Measurements from ENCODE around the gene DOCK2.
"Not testable (repeated sequence)": the region's sequence is repeated elsewhere in the genome, so short reads cannot be mapped to it uniquely, and the experiment has no call there.

Gene DOCK2

DNA sequence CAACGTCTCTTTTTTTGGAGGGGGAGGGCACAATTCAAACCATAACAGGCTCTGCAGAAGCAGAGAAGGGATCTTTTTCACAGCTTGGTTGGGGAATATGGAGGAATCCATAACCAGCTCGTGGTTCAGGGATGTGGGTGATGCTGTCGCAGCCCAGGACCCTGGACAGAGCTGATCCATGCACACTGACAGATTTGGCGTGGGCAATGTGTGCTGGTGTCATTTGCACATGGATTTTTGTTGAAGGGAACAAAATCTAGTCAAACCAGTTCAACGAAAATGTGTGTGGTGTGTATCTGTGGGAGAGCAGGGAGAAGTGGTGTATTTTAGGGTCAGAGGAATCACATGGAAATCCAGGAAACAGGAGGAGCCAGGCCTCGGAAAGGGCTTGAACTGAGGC lies 4.2 kb downstream of the DOCK2 start:
- DNase-seq, result no peak

DNA sequence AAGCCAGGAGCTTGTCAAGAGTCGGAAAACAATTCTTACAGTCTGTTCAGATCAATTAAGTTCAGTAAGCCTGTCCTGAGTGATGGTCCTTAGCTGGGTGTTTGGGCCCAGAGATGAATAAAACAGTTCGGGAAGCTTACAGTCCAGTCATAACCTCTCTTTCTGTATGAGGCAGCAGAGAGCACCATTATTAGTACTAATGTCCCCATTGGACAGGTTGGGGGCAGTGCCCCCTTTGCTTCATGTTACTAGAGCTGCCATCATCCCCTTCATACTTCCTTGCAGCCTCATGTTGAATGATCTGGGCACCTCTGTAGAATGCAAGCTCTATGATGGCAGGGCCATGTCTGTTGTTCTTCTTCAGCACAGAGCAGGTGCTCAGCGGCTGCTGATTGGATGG lies 9.8 kb downstream of the DOCK2 start:
- no peak for DNase-seq

DNA sequence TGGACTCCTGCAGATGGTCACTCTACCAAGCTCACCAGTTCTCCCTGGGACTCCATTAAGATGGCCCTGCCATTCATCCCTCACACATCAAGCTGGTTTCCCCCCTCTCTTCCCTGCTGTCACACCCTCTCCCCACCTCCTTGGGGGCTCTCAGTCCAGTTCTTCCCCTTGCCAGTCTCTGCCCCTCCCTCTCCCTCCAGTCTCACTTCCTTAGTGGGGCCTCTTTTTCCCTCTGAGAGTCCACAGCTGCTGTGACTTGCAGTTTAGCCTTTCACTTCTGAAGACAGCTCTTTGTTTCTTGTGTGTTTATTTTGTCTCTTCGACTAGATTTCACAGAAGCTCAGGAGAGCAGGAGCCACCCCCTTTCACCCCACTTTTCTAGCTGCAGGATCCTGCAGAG lies 10.5 kb downstream of the DOCK2 start:
- no peak for DNase-seq

DNA sequence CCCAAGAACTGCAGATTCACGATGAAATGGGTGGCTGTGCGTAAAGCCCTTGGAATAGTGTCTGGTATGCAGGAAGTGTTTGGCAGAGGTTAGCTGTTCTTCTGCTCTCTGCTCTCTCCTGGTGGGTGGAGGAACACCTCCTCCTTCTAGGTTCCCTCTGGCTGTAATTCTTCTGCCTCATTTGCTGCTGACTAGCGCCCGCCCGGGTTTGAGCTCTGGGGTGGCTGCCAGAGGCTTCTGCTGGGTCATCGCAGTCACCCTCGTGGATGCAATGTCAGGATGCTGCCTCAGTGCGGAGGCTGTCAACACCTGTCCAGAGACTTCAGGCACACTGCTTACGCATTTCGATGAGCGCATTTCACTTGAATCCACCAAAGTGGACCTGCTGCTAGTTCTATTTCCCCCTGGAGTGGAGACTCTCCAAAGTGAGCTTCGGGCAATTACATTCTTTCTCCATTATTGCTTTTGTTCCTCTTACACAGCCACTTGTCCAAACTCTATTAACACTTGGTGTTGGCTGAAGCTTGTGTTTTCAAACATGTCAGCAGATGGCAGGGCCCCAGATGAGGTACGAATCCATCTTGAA lies 11.7 kb downstream of the DOCK2 start:
- DNase-seq, result no peak

DNA sequence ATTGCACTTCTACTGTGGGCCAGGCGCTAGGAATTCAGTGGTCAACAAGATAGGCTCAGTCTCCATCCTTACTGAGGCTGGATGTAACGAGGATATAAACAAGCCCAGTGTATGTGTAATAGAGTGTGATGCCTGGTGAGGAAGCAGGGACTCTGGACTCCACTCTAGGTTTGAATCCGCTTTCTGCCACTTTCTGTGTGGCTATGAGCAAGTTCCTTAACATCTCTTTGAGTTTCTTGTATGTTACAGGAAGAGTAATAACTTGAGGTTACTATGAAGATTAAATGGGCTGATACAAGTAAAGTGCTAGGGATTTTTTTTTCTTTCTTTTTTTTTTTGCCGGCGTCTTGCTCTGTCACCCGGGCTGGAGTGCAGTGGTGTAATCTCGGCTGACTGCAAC lies 12.4 kb downstream of the DOCK2 start:
- DNase-seq, result peak in 1 of 5 donors; percentile 80

DNA sequence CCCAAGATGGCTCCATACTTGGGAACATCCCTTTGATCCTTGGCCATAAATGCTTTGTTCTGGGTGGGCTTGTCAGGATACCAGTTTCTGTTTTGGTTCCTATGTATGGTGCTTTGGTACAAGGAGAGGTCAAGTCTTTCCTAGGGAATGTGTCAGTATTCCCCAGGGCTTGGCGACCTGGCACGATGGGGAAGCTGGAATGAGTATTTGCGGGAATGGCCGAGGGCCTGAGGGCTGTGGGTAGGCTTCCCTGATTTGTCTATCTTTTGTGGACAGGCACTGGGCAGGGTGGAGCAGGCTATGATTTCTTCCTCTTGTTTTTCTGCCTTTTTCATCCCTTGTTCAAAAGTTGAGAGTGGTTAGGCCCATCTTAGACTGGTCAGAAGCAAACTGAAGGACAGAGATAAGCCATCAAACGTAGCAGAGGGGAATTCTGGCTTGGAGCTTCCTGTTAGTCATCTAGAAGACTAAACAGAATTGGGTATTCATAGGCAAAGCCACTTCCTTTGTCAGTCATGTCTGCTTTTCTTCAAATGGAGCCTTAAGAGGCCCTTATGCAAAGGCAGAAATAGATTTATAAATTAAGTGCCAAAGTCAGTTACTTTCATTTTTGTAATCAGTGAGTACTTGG lies 13.7 kb downstream of the DOCK2 start:
- DNase-seq, result peak in 1 of 5 donors; percentile 77

DNA sequence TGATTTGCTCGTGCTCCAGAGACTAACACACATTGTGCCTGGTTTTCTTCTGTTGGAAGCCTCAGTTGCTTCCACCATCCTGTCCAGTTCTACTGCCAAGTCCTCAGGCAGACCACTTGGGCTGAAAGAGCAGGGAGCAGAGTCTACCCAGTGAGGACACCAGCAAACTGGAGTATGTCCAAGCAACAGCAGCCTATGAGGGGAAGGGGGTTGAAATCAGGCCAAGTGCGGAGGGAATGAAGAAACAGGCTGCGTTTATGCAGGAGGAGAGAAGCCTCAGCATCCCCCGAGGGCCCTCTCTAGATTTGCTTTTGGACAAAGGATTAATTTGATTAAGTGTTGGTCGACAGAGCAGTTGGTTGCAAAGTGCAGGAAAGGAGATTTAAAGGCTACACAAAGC lies 14.5 kb downstream of the DOCK2 start:
- DNase-seq, result no peak

DNA sequence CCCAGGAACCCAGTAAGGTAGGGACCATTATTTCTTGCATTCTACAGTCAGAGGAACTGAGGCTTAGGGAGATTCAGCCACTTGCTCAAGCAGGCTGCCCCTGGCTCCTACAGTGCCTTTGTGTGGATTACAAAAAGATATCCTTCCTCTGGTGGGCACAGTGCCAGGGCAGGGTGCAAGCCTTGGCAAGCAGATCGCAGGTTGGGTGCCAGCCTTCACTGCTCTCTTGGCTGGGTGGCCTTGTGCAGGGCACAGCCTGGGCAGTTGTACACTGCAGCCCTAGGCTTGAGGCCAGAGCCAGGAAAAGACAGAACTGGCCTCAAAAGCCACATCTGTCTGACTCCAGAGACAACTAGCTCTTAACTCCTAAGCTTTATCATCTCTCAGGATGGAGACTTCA lies 15.0 kb downstream of the DOCK2 start:
- DNase-seq, result no peak

DNA sequence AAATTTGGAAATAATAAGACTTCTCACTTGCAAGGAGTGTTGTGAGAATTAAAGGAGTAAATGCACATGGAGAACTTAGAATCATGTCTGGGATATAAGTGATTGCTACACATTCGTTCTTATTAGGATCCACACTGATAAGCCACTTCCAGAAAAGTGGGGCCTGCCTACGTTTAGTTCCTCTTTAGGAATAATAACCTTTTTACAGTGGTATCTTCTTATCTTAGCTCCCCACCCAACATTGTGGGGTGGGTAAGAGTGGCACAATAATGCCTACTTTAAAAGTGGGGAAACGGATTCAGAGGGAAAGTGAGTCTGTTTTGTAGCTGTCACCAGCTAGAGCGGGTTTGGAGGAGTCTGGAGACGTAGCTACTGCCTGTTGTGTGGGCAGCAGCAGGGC lies 16.0 kb downstream of the DOCK2 start:
- no peak for DNase-seq

DNA sequence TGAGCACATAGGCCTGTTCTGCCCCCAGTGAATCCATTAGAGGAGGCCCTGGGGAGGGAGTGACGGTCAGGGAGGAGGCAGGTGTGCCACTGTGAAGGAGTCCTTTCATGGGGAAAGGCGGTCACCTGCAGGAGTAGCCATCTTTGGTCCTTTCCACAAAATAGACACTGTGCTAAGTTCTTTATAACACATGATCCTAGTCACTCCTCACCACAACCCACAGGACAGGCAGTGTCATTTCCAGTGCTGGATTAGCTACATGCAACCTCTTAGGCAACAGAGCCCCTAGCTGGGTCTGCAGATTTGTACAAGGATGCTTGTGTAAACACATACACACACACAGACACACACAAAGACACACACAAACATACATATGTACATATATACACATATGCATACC lies 18.3 kb downstream of the DOCK2 start:
- no peak for DNase-seq

DNA sequence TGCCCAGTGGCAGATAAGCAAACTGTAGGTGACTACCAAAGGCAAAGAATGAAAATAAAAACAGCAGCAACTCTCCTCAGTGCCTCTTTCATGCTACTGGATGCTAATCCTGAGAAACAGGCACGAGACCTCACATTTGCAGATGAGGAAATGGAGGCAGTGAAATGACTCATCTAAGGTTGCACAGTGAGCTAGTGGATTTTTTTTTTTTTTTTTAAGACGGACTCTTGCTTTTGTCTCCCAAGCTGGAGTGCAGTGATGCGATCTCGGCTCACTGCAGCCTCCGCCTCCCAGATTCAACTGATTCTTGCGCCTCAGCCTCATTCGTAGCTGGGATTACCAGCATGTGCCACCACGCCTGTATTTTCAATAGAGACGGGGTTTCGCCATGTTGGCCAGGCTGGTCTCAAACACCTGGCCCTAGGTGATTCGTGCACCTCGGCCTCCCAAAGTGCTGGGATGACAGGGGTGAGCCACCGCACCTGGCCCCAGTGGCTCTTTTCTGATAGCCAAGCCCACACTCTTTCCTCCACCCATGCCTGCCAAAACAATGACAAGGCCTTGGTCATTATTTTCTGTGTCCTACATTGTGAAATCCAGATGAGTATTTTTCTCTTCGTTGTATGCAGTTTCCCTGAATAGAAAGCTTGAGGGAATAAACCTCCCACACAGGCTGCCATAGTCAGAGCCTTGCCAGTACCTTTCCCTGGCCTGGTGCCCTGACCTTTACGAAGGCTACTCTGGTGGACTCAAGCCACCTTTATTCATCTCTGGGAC lies 19.2 kb downstream of the DOCK2 start:
- DNase-seq, result peak in 1 of 5 donors; percentile 87

DNA sequence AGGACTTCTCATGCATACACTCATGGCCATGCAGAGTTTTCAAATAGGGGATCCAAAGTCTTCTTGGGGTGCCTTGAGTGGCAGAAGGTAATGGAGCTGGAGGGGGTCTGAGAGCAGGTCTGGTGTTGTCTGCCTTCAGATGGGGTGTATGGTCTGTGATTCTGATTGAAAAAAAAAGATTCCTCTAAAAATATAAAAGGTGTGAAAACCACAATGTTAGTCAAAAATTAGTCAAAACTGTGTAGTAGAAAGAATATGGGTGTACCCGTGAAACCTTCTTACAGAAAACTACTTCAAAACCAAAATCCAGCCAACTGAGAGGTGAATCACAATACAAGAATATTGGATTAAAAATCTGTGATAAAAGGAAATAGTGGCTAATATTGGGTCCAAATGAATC lies 20.1 kb downstream of the DOCK2 start:
- DNase-seq, result peak in 1 of 5 donors; percentile 65

DNA sequence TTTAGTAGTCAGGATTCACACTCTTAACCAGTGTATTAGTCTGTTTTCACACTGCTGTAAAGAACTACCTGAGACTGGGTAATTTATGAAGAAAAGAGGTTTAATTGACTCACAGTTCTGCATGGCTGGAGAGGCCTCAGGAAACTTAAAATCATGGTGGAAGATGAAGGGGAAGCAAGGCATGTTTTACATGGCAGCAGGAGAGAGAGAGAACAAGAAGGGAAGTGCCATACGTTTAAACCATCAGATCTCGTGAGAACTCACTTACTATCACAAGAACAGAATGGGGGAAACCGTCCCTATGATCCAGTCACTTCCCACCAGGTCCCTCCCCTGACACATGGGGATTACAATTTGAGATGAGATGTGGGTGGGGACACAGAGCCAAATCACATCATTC lies 25.4 kb downstream of the DOCK2 start:
- not testable (repeated sequence) for DNase-seq

DNA sequence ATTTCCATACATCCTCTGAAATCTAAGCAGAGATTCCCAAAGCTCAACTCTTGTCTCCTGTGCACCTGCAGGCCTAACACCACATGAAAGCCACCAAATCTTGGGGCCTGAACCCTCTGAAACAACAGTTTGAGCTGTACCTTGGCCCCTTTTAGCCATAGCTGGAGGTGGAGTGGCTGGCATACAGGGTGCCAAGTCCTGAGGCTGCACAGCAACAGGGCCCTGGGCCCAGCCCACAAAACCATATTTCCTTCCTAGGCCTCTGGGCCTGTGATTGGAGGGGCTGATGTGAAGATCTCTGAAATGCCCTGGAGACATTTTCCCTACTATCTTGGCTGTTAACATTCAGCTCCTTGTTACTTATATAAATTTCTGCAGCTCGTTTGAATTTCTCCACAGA lies 26.5 kb downstream of the DOCK2 start:
- DNase-seq, result no peak

DNA sequence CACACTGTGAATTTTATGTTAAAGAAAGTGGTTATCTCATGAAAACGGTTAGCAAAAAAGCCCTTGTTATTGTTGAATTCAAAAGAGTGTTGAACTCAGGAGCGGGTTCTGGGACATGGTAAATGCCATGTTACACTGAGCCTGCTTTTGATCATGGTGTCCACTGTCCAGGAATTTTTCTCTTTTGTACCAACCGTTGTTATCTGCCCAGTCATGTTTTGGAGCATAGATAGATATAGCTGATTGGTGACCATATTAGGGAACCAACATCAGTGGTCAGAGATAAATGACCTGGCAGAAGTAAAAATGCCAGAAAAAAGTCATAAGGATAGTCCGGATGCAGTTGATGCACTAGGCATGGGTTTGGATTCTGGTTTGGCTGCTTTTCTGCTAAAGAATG lies 29.3 kb downstream of the DOCK2 start:
- DNase-seq, result no peak

DNA sequence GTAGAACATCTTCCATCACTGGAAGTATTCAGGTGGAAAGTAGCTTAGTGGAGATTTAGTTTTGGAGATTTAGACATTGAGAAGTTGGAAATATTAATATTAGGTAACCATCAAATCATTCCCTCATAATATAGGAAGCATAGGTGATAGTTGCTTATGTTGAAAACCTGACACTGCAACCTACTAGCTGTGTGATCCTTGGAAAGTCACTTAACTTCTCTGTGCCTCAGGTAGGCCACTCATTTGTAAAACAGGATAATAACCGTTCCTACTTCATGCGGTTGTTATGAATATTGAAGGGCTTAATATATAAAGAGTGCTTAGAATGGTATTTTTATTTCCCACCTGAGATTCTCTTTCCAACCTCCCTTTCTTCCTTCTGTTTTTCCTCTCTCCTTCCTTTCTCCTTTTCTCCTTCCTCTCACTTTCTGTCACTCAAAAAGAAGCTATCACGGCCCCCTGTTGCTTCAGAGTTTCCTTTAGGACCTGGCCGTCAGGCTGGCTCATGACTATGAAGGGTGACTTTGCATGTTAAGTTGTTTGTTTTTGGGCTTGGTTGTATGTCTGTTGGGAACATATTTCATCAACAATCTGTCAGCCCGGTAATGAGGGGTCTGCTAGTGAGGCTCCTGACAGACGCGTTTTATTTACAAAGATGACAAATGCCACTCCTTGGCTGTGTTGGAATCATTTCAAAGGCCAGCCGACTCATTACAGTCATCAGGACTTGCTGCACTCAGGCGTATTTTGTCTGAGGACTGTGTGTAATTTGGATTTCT lies 31.0 kb downstream of the DOCK2 start:
- no peak for DNase-seq

DNA sequence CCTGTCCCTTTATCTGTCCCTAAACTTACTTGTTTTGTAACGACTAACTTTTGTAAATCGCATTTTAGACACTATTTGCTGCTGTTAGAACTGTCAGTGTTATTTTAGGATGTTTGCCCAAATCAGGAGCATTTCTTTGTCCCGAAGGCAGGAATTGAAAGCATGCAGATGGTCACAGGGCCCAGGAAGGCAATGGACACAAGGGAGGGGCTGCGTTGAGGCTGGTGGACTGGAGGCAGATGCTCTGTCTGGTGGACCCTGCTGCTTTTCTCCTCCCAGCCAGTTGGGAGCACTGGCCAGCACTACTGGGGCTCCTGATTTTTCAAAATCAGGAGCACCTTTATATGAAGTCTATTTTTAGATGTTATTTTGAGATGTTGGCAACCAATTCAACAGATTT lies 31.7 kb downstream of the DOCK2 start:
- DNase-seq, result no peak

DNA sequence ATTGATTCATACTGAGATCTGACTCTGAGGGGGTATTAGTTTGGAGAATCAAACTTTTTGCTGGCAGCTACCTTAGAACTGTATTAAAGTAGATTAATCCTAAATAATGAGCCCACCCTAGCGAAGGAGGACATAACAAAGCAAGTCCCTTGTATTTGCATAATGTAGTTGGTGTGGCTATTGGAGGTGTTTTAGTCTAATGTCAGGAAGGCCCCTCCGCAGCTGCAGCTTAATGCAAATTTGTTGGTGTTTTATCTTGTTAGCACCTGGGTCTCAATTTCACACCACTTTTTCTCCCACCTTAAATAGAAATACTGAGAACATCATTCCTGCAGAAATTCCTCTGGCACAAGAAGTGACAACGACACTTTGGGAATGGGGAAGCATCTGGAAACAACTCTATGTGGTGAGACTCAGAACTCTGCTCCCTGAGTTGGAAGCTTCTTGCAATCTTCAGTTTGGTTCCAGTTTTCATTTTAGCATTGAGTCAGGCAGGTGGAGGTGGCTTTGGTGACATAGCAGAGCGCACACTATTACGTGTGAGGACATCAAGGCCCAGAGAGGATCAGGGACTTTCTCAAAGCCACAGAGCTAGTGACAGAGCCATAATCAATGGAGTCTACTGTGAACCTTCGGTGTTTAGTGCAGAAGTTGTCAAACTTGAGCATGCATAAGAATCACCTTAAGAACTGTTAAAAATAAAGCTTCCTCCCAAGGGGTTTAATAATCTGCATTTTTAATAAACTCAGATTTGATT lies 33.9 kb downstream of the DOCK2 start:
- DNase-seq, result peak in 1 of 5 donors; percentile 45

DNA sequence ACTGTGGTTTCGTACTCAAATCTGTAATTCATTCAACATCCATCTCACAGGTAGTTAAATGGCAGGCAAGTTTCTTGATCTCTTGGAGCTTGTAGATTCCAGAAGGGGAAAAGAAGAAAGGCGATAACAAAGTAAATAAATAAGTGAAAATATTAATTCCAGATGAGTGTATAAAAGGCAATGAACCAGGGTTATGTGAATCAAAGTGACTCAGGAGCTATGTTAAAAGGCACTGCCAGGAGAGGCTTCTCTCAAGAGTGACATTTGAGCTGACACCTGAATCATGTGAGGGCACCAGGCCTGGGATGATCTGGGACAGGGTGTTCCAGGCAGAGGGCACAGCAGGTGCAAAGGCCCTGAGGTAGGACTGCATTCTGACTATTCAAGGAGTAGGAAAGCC lies 45.0 kb downstream of the DOCK2 start:
- no peak for DNase-seq

DNA sequence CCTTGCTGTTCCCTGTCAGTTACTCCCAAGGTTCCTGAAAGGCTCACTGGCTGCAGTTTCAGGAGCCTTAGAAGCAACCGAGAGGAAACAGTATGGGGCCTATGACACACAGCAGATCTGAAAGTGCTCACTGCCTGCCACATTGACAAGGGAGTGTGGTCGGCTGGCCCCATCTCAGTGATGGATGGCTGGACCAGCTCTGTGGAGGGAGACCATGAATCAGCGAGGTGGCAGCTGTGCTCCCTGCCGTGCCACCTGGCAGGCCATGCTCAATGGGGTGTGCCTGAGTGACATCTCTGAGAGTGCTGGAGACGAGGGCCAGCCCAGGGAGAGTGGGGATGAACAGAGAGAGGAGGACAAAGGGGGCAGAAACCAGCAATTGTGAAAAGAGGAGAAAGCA lies 49.1 kb downstream of the DOCK2 start:
- no peak for DNase-seq

DNA sequence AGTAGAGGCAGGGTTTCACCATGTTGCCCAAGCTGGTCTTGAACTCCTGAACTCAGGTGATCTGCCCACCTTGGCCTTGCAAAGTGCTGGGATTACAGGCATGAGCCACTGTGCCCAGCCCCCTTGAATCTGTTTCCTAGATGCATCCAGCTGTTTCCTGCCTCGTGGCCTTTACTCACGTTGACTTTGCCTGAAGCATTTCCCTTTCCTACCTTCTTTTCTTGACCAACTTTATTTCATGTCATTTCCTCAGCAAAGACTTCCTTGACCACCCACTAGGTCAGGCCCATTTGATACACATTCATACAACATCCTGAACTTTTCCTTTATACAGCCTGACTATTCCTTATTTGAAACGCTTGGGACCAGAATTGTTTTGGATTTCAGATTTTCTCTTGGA lies 51.0 kb downstream of the DOCK2 start:
- no peak for DNase-seq

DNA sequence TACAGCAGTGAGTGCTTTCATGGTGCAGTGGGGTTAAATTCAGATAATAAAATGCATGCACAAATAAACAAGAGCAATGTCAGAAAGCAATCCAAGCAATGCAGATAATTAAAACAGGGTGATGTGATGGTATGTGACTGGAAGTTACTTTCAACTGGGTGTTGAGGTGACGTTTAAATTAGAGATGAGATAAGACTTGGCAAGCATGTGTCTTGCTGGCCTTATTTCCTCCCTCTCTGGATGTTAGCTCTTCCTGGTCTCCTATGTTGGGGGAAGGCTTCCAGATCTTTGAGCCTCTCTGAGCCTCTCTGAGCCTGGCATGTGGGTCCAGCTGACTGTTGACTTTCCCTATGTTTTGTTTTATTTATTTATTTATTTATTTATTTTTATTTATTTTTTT lies 54.4 kb downstream of the DOCK2 start:
- DNase-seq, result no peak
